GM21367 (cell line): Measurements from ENCODE around the gene WDR83.
"Not testable (repeated sequence)": the region's sequence is repeated elsewhere in the genome, so short reads cannot be mapped to it uniquely, and the experiment has no call there.

Source experiments
- ATAC-seq: cut with Tn5 transposase; IDR thresholded peaks from one replicate; pipeline ENCODE4 v1.9.1; 2021; ENCODE audit not compliant: unreplicated experiment

Gene WDR83

GRCh38 chr19:12655546-12655945 lies 11.1 kb upstream of the WDR83 start:
- ATAC-seq = no peak

GRCh38 chr19:12656899-12657571 lies 9.6 kb upstream of the WDR83 start:
- no peak for ATAC-seq

- no peak for ATAC-seq
These were observed 8.6 kb upstream of the WDR83 start for GRCh38 chr19:12657966-12658365.

- ATAC-seq = no peak
These were observed 5.6 kb upstream of the WDR83 start for GRCh38 chr19:12660980-12661379.

- ATAC-seq = no peak
These were observed 2.0 kb upstream of the WDR83 start for GRCh38 chr19:12664406-12665280.

- ATAC-seq = no peak
These were observed 1.4 kb upstream of the WDR83 start for GRCh38 chr19:12665281-12665573.

GRCh38 chr19:12665671-12666264 lies 839 bp upstream of the WDR83 start:
- ATAC-seq = no peak

GRCh38 chr19:12667731-12668302 lies 1.2 kb downstream of the WDR83 start:
- ATAC-seq = no peak

- ATAC-seq = no peak
These were observed 1.7 kb downstream of the WDR83 start for GRCh38 chr19:12668346-12668745.

- ATAC-seq = no peak
These were observed 2.3 kb downstream of the WDR83 start for GRCh38 chr19:12668932-12669269.

- ATAC-seq = no peak
These were observed 2.9 kb downstream of the WDR83 start for GRCh38 chr19:12669270-12670158.

GRCh38 chr19:12670159-12670928 lies 3.7 kb downstream of the WDR83 start:
- ATAC-seq = no peak

GRCh38 chr19:12672744-12673143 lies 6.1 kb downstream of the WDR83 start:
- no peak for ATAC-seq

- no peak for ATAC-seq
These were observed 8.8 kb downstream of the WDR83 start for GRCh38 chr19:12675399-12675798.

GRCh38 chr19:12675940-12676339 lies 9.3 kb downstream of the WDR83 start:
- no peak for ATAC-seq

- no peak for ATAC-seq
These were observed 9.8 kb downstream of the WDR83 start for GRCh38 chr19:12676384-12676792.

- ATAC-seq = no peak
These were observed 10.3 kb downstream of the WDR83 start for GRCh38 chr19:12676928-12677327.

GRCh38 chr19:12678039-12678438 lies 11.4 kb downstream of the WDR83 start:
- not testable (repeated sequence) for ATAC-seq

- no peak for ATAC-seq
These were observed 13.4 kb downstream of the WDR83 start for GRCh38 chr19:12680034-12680433.
